ENCODE measurements around the gene WDR45B.

GRCh38 chr17:82570277-82570676 is 78.0 kb downstream of the WDR45B start:
- no peak for TF ChIP-seq CTCF (IDR thresholded peaks at IDR 0.05)
- no peak for TF ChIP-seq POLR2A (IDR thresholded peaks at IDR 0.05)
- no peak for TF ChIP-seq POLR2AphosphoS5 (IDR thresholded peaks at IDR 0.05)

Data from prostate gland (tissue), 2 donors.